ENCODE data around the gene AXL.
"Not testable (repeated sequence)": the region's sequence is repeated elsewhere in the genome, so short reads cannot be mapped to it uniquely, and the experiment has no call there.

Gene AXL

DNA sequence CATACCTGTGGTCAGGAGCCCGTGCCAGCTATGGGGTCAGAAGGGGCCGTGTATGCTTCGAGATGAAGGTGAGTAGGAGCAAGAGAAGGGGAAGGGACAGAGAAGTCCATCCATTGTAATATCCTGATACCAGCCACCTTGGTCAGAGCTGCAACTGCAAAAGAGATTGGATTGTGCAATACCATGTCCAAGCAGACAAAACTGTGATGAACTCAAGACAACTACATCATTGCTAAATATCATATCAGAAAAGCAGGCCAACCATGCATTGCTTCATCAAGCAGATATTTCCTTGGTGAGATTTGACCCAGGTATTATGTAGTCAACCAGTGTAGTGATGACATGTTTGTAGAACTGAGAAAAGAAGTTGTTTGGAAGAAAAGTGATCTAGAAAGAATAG, 57.2 kb downstream of the AXL start:
- no peaks in the 10 kb centered on the region for H3K4me1 ChIP-seq (ENCODE audit: control insufficient read depth, insufficient read depth, low read depth, low read length)
- no peak for DNase-seq
- no peak overlapping the region for H4K91ac ChIP-seq (ENCODE audit: low read length)
- H3K4me2 ChIP-seq (ENCODE audit: low read length, poor library complexity, severe bottlenecking), result no peak overlapping the region
- no peak overlapping the region for H2BK5ac ChIP-seq (ENCODE audit: low read depth, low read length, poor library complexity, severe bottlenecking)
- no peaks in the 10 kb centered on the region for H3K27me3 ChIP-seq (ENCODE audit: control insufficient read depth in 1 of 2, insufficient read depth in 1 of 2, low read length in 2 of 2)
- no peak overlapping the region for H3K4me3 ChIP-seq (ENCODE audit: insufficient read depth in 1 of 2, low read depth in 1 of 2, low read length in 2 of 2)
- no peak overlapping the region for H2AFZ ChIP-seq (ENCODE audit: low read depth, low read length)
- 88% methylated on average over 2 of the region's 3 CpGs for WGBS
- peaks cover 50% of the 10 kb centered on the region for H3K79me1 ChIP-seq (replicated peaks; ENCODE audit: low read length, poor library complexity, severe bottlenecking)
- no peaks in the 10 kb centered on the region for H3K9me3 ChIP-seq (ENCODE audit: control insufficient read depth, low read length)
- no peak overlapping the region for H3K4ac ChIP-seq (ENCODE audit: low read depth in 1 of 2, low read length in 2 of 2)
- H3K14ac ChIP-seq (ENCODE audit: low read length in 2 of 2), result no peak overlapping the region
- H4K8ac ChIP-seq (ENCODE audit: low read length), result no peak overlapping the region
- peaks cover 73 to 99% of the 10 kb centered on the region in 2 experiments for H3K36me3 ChIP-seq (ENCODE audit: control insufficient read depth in 1 of 2, insufficient read depth in 2 of 2, low read depth in 1 of 2, low read length in 2 of 2)
- no peak overlapping the region for H2AK5ac ChIP-seq (ENCODE audit: low read length, severe bottlenecking)
- H2BK15ac ChIP-seq (ENCODE audit: low read depth, poor library complexity, severe bottlenecking), result no peak overlapping the region
- H3K27ac ChIP-seq (ENCODE audit: low read length, poor library complexity, severe bottlenecking), result no peak overlapping the region
- H2BK12ac ChIP-seq (ENCODE audit: low read length in 2 of 2), result no peak overlapping the region
- no peak overlapping the region for H3K23ac ChIP-seq (ENCODE audit: low read length in 2 of 2)
- no peak overlapping the region for H2BK120ac ChIP-seq (ENCODE audit: low read depth, low read length)
- H3K18ac ChIP-seq (ENCODE audit: low read depth in 1 of 2, low read length in 2 of 2), result no peak overlapping the region
- no peak overlapping the region for H3K9ac ChIP-seq (ENCODE audit: low read length)

DNA sequence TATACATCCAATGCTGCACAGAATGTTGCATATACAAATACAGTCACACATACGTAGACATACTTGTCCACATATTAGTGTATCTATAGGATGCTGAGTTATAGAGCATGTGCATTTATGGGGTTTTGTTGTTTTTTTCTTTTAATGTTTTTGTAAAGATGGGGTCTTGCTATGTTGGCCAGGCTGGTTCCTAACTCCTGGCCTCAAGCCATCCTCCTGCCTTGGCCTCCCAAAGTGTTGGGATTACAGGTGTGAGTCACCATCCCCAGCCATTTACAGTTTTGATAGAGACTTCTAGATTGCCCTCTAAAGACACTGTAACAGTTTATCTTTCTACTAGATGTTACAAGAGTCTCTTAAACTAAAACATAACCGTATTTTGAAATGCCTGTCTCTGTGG, 59.5 kb downstream of the AXL start:
- Histone ChIP-seq H2BK120ac (ENCODE audit: low read depth, low read length) (no peak overlapping the region), H3K36me3 (ENCODE audit: control insufficient read depth in 1 of 2, insufficient read depth in 2 of 2, low read depth in 1 of 2, low read length in 2 of 2) (peaks cover 61 to 96% of the 10 kb centered on the region in 2 experiments), H3K4me1 (ENCODE audit: control insufficient read depth, insufficient read depth, low read depth, low read length) (no peaks in the 10 kb centered on the region), H2AFZ (ENCODE audit: low read depth, low read length) (no peak overlapping the region), H3K23ac (ENCODE audit: low read length in 2 of 2) (no peak overlapping the region), H3K18ac (ENCODE audit: low read depth in 1 of 2, low read length in 2 of 2) (no peak overlapping the region), H3K4me3 (ENCODE audit: insufficient read depth in 1 of 2, low read depth in 1 of 2, low read length in 2 of 2) (no peak overlapping the region), H2AK5ac (ENCODE audit: low read length, severe bottlenecking) (no peak overlapping the region), H3K9ac (ENCODE audit: low read length) (no peak overlapping the region), H3K4ac (ENCODE audit: low read depth in 1 of 2, low read length in 2 of 2) (no peak overlapping the region), H3K27ac (ENCODE audit: low read length, poor library complexity, severe bottlenecking) (no peak overlapping the region), H3K79me1 (replicated peaks; ENCODE audit: low read length, poor library complexity, severe bottlenecking) (peaks cover 38% of the 10 kb centered on the region), H3K27me3 (ENCODE audit: control insufficient read depth in 1 of 2, insufficient read depth in 1 of 2, low read length in 2 of 2) (no peaks in the 10 kb centered on the region), H3K9me3 (ENCODE audit: control insufficient read depth, low read length) (no peaks in the 10 kb centered on the region), H3K14ac (ENCODE audit: low read length in 2 of 2) (no peak overlapping the region), H4K91ac (ENCODE audit: low read length) (no peak overlapping the region), H2BK5ac (ENCODE audit: low read depth, low read length, poor library complexity, severe bottlenecking) (no peak overlapping the region), H3K4me2 (ENCODE audit: low read length, poor library complexity, severe bottlenecking) (no peak overlapping the region), H2BK15ac (ENCODE audit: low read depth, poor library complexity, severe bottlenecking) (no peak overlapping the region), H4K8ac (ENCODE audit: low read length) (no peak overlapping the region), H2BK12ac (ENCODE audit: low read length in 2 of 2) (no peak overlapping the region)
- DNase-seq, result no peak
- 100% methylated on average over 1 of the region's 2 CpGs for WGBS

DNA sequence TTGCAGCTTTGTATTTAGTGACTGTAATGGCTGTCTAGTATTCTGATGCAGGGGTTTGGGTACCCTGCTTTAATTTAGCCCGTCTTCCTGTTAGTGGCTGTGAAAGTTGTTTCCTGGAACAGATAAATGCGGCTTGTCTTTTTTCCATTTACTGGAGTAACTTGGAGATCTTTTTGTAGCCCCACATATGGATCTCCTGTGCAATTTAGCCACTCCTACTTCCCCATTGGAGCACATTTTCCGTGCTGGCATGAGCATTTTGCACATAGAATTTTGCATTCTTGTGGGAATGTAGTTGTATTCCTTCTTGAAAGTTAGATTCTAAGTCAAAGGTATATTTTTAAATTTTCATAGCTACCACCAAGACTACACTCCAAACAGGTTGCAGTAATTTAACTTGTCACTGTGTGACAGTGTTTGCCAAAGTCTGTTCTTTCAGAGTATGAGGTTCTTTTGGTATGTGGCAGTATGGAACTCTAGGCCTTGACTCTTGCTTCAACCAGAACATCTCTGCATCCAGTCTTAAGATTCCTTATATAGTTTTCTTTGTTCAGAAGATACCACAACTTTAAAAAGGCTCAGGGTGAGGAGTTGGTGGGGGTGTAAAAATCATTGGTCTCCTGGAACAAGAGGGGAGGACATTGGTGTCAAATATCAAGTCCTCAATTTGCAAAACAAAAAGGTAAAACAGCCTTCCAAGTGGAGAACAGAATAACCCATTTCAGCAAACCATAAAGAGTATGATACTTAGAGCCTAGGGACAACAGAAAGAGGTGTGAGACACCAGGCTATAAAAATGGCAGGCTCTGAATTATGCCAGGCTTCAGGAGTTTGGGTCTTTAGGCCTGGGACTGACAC, 69.9 kb downstream of the AXL start:
- H2BK12ac ChIP-seq (ENCODE audit: low read length in 2 of 2), result no peak overlapping the region
- H3K79me1 ChIP-seq (replicated peaks; ENCODE audit: low read length, poor library complexity, severe bottlenecking), result peaks cover 35% of the 10 kb centered on the region
- no peak overlapping the region for H3K14ac ChIP-seq (ENCODE audit: low read length in 2 of 2)
- no peak overlapping the region for H3K18ac ChIP-seq (ENCODE audit: low read depth in 1 of 2, low read length in 2 of 2)
- no peak overlapping the region for H3K4me2 ChIP-seq (ENCODE audit: low read length, poor library complexity, severe bottlenecking)
- no peak overlapping the region for H4K91ac ChIP-seq (ENCODE audit: low read length)
- no peak overlapping the region for H2BK15ac ChIP-seq (ENCODE audit: low read depth, poor library complexity, severe bottlenecking)
- H3K27me3 ChIP-seq (ENCODE audit: control insufficient read depth in 1 of 2, insufficient read depth in 1 of 2, low read length in 2 of 2), result no peaks in the 10 kb centered on the region
- no peaks in the 10 kb centered on the region for H3K4me1 ChIP-seq (ENCODE audit: control insufficient read depth, insufficient read depth, low read depth, low read length)
- no peak overlapping the region for H2AFZ ChIP-seq (ENCODE audit: low read depth, low read length)
- no peak overlapping the region for H3K27ac ChIP-seq (ENCODE audit: low read length, poor library complexity, severe bottlenecking)
- no peak overlapping the region for H3K4me3 ChIP-seq (ENCODE audit: insufficient read depth in 1 of 2, low read depth in 1 of 2, low read length in 2 of 2)
- H3K9ac ChIP-seq (ENCODE audit: low read length), result no peak overlapping the region
- DNase-seq, result no peak
- no peak overlapping the region for H4K8ac ChIP-seq (ENCODE audit: low read length)
- 100% methylated on average over 2 of the region's 3 CpGs for WGBS
- H2BK120ac ChIP-seq (ENCODE audit: low read depth, low read length), result no peak overlapping the region
- no peaks in the 10 kb centered on the region for H3K9me3 ChIP-seq (ENCODE audit: control insufficient read depth, low read length)
- no peak overlapping the region for H3K23ac ChIP-seq (ENCODE audit: low read length in 2 of 2)
- peaks cover 72 to 88% of the 10 kb centered on the region in 2 experiments for H3K36me3 ChIP-seq (ENCODE audit: control insufficient read depth in 1 of 2, insufficient read depth in 2 of 2, low read depth in 1 of 2, low read length in 2 of 2)
- H2BK5ac ChIP-seq (ENCODE audit: low read depth, low read length, poor library complexity, severe bottlenecking), result no peak overlapping the region
- H3K4ac ChIP-seq (ENCODE audit: low read depth in 1 of 2, low read length in 2 of 2), result no peak overlapping the region
- no peak overlapping the region for H2AK5ac ChIP-seq (ENCODE audit: low read length, severe bottlenecking)

DNA sequence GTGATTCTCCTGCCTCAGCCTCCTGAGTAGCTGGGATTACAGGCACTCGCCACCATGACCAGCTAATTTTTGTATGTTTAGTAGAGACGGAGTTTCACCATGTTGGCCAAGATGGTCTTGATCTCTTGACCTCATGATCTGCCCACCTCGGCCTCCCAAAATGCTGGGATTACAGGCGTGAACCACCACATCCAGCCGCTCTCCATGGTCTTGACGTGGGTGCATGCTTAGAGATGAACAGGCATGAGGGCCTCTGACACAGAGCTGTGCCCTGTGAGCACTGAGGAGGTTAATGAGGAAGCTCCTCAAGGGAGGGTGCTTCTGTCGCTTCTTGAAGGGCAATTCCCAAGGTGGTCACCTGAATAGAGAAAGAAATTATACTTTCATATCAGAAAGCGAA, 70.8 kb downstream of the AXL start:
- not testable (repeated sequence) for H3K18ac ChIP-seq (ENCODE audit: low read depth in 1 of 2, low read length in 2 of 2); H3K27ac ChIP-seq (ENCODE audit: low read length, poor library complexity, severe bottlenecking); H3K14ac ChIP-seq (ENCODE audit: low read length in 2 of 2); H3K4me3 ChIP-seq (ENCODE audit: insufficient read depth in 1 of 2, low read depth in 1 of 2, low read length in 2 of 2); H3K4me1 ChIP-seq (ENCODE audit: control insufficient read depth, insufficient read depth, low read depth, low read length); H4K8ac ChIP-seq (ENCODE audit: low read length); H2BK15ac ChIP-seq (ENCODE audit: low read depth, poor library complexity, severe bottlenecking); H3K9me3 ChIP-seq (ENCODE audit: control insufficient read depth, low read length); H3K27me3 ChIP-seq (ENCODE audit: control insufficient read depth in 1 of 2, insufficient read depth in 1 of 2, low read length in 2 of 2); H2AK5ac ChIP-seq (ENCODE audit: low read length, severe bottlenecking); H2BK120ac ChIP-seq (ENCODE audit: low read depth, low read length); H2AFZ ChIP-seq (ENCODE audit: low read depth, low read length); H3K4me2 ChIP-seq (ENCODE audit: low read length, poor library complexity, severe bottlenecking); H4K91ac ChIP-seq (ENCODE audit: low read length); DNase-seq; H3K4ac ChIP-seq (ENCODE audit: low read depth in 1 of 2, low read length in 2 of 2); H2BK5ac ChIP-seq (ENCODE audit: low read depth, low read length, poor library complexity, severe bottlenecking); H3K23ac ChIP-seq (ENCODE audit: low read length in 2 of 2); H3K9ac ChIP-seq (ENCODE audit: low read length); H2BK12ac ChIP-seq (ENCODE audit: low read length in 2 of 2)
- Histone ChIP-seq H3K79me1 (replicated peaks; ENCODE audit: low read length, poor library complexity, severe bottlenecking) (peaks cover 37% of the 10 kb centered on the region), H3K36me3 (ENCODE audit: control insufficient read depth in 1 of 2, insufficient read depth in 2 of 2, low read depth in 1 of 2, low read length in 2 of 2) (peaks cover 73 to 90% of the 10 kb centered on the region in 2 experiments)
- 95% methylated on average over 7 of the region's 8 CpGs for WGBS

All from mesenchymal stem cell (in vitro differentiated cells and primary cell).